GM18517 (cell line): ENCODE results near the gene ASPSCR1.

Source experiments
- ATAC-seq: cut with Tn5 transposase; IDR thresholded peaks from one replicate; pipeline ENCODE4 v1.9.1; 2021; ENCODE audit warnings: mild to moderate bottlenecking, moderate library complexity; ENCODE audit not compliant: unreplicated experiment

ASPSCR1 gene, protein sequence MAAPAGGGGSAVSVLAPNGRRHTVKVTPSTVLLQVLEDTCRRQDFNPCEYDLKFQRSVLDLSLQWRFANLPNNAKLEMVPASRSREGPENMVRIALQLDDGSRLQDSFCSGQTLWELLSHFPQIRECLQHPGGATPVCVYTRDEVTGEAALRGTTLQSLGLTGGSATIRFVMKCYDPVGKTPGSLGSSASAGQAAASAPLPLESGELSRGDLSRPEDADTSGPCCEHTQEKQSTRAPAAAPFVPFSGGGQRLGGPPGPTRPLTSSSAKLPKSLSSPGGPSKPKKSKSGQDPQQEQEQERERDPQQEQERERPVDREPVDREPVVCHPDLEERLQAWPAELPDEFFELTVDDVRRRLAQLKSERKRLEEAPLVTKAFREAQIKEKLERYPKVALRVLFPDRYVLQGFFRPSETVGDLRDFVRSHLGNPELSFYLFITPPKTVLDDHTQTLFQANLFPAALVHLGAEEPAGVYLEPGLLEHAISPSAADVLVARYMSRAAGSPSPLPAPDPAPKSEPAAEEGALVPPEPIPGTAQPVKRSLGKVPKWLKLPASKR

DNA sequence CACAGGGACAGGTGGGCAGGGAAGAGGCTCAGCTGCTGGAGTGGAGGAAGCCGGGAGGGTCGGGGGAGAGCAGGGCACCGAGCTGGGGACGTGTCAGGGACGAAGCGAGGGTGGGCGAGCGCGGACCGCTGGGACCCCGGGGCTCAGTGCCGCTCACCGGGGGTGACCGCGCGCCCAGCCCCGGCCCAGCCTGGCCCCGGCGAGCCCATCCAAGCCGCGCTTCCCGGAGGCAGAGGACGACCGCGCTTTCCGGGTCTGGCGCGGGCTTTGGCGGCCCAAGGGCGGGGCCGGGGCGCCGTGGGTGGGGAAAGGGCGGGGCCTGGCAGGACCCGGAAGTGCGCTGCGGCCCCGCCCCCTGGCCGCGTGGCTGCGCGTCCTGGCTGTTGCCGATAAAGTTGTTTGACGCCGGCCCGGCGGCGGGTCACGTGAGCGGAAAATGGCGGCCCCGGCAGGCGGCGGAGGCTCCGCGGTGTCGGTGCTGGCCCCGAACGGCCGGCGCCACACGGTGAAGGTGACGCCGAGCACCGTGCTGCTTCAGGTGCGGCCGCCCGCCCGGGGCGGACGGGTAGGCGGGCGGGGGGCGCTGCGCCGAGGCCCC is at the start of gene ASPSCR1:
Gene ASPSCR1 (plus strand): TSS at position 419 of the 598 bp plus-strand sequence. CDS start 18 bp downstream, at position 437.
- ATAC-seq, result peak; percentile 72

DNA sequence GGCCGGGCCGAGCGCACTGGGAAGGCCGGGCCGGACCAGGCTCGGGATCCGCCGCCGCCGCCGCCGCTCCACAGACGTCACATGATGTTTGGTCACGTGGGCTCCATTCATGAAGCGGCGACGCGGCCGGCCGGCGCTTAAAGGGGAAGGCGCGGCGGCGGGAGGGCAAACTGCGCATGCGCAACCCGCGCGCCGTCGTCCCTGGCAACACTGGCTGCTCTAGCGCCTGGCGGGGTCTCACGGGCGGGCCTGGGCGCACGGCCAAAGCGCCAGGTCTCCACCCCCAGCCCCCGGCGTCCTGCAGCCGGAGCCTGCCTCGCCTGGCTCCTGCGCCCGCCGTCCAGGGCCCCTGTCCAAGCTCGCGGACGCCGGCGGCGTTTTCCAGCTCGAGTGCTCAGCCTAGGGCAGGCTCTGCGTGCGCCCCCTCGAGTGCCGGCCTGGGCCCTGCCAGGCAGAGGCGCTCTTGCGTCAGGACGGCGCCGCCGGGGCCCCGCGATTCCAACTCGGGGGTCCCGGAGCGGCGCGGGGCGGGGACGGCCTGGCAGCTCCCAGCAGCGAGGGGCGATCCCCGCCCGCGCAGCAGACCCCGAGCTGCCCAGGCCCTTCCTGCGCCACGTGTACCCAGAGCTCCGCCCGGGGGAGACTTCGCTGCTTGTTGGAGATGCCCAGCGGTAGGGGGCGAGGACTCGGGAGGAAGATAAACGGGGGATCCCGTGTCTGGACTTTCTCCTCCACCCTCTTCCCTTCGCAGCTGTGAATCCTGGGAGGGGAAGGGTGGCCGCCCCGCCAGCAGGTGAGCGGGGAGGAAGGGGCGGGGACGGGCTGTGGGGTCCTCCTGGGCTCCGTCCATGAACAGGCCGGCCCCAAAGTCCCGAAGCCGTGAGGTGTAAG is 49.5 kb upstream of the ASPSCR1 start, which contains the start of gene MAFG:
Gene MAFG (minus strand): TSS at position 83 of the 891 bp plus-strand sequence. CDS start 4,550 bp downstream, outside the sequence.
- peak; percentile 69 for ATAC-seq

DNA sequence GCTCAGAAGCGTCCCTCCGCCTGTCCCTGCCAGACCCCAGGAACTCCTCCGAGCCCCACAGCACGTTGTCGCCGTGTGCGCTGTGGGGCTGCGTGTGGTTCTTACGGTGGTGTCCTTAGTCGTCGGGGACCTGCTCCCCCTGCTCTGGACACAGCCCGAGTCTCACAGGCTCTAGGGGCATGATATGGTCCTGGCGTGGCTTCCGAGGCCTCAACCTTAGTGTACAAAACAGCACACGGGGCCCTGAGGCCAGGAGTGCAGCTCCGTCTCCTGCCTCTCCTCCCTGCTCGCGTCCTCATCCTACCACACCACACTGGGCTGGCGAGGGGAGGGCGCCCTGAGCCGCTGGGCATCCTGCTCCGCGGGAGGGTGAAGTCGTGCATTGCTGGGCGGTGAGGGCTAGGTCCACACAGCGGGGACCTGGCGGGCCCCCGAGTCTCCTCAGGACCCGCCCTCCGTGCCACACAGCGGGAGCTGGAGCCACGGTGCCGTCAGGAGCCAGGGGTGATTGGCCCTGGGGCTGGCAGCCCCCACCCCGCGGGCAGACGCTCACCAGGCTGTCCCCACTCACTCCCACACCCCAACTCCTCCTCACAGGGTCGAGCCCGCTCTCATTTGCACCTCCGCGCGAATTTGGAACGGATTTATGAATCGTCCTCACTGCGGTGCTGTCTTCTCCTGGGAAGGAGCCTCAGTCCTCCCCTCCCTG is 48.7 kb upstream of the ASPSCR1 start:
- ATAC-seq, result no peak

DNA sequence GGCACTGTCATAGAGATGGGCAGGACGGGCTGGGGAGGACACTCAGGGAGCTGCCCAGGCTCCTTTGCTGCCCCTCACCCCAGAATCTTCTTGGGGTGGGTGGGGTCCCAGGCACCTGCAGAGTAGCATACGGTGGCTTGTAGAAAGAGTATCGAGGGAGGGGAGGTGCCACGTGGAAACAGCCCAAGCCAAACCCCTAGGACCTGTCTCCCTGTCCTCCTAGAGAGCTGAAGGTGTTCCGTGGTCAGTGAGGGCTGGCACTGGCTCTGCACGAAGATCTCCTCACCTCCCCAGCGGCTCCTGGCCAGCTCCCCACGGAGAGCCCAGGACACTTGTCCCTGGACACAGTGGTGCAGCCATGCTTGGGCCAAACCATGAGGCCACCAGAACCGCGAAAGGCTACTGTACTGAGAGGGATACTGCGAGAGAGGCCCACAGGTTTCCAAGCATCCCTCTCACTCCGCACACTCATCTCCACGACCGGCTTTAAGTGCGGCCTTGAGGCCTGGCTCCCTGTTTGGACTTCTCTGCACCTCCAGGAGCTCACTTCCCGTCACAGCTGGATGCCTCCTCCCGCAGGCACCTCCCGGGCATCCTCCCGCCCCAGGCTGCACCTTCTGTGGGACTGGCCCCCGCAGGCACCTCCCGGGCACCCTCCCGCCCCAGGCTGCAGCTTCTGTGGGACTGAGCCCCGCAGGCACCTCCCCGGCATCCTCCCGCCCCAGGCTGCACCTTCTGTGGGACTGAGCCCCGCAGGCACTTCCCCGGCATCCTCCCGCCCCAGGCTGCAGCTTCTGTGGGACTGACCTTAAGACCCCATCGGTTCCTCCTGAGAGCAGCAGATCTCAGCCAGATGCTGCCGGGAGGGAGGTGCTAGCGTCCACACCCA is 47.9 kb upstream of the ASPSCR1 start:
- ATAC-seq, result no peak

DNA sequence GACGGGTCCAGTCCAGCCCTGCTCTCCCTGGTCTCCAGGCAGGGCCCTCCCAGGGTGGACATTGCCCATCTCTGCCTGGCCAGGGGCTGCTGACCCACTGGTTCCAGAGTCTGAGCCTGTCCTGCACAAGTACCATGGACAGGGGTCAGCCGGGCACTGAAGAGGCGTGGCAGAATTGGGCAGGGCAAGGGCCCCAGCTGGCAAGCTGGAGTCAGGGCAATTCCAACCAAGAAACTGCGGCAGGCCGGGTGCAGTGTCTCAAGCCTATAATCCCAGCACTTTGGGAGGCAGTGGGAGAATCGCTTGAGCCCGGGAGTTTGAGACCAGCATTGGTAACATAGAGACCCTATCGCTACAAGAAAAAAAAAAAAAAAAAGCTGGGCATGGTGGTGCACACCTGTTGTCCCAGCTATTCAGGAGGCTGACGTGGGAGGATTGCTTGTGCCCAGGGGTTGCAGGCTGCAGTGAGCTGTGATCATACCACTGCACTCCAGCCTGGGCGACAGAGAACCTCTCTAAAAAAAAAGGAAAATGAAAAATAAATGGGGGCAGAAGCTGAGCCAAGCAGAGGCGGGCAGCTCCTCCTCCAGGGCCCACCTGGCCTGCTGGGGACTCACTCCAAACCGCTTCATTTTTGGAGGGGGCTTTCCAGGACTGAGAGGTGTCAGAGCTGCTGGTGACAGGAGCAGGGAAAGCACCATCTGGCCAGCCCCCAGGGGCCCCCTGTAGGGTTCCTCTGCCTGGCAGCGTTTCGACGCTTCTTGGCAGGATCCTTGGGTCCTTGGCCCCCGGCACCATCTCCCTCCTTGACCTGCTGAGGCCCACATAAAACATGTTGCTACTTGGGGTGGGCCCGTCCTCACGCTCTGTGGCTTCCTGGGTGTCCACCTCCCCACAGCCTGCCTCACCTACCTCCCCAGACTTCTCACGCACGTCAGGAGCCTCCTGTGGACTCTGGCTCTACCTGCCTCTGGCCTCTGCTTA is 47.0 kb upstream of the ASPSCR1 start:
- no peak for ATAC-seq

DNA sequence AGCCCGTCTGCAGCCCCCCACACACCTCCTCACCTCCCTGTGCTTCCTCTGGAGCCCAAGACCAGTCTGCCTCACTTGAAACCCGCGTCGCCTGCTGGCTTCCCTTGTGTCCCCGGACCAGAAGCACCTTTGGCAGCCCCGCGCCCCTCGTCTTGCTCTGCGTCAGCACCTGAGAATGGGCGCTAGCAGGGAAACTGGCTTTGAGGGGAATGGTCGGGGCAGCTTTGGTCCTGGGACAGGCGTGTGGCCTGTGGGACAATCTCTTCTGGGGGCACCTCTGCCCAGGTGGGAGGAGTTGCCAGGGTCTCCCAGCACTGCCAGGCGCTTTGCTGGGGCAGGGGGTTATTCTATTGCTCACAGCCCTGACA is 46.3 kb upstream of the ASPSCR1 start:
- no peak for ATAC-seq

DNA sequence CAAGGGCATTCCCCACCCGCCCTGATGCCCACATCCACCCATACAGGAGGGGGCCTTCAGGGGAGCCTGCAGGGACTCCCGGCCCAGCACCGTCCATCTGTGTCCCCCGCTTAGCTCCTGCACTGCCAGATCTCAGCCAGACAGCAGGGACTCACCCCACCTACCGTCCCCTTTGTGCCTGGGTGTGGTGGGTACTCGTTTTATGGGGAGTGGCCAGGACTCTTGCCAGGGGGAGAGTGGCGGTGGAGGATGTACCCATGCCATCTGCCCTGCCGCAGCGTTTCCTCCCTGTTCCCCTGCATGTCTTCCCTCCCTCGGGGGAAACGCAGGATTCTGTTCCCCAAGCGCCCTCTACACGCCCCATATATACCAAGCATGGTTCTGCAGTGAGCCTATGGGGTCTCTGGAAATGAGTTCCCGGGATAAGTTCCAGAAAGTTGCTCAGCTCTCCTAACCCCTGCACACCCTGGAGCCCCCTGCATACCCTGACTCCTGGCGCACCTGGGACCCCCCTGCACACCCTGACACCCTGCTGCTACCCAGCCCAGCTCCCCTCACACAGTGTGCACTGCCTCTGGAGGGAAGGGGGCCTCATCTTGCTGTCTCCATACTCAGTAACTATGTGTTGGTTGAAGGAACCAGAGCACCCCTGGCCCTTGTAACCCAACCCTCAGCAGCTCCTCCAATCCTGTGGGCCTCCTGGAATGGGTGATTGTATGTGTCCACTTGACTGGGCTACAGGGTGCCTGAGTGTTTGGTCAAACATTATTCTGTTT is 45.7 kb upstream of the ASPSCR1 start:
- no peak for ATAC-seq

DNA sequence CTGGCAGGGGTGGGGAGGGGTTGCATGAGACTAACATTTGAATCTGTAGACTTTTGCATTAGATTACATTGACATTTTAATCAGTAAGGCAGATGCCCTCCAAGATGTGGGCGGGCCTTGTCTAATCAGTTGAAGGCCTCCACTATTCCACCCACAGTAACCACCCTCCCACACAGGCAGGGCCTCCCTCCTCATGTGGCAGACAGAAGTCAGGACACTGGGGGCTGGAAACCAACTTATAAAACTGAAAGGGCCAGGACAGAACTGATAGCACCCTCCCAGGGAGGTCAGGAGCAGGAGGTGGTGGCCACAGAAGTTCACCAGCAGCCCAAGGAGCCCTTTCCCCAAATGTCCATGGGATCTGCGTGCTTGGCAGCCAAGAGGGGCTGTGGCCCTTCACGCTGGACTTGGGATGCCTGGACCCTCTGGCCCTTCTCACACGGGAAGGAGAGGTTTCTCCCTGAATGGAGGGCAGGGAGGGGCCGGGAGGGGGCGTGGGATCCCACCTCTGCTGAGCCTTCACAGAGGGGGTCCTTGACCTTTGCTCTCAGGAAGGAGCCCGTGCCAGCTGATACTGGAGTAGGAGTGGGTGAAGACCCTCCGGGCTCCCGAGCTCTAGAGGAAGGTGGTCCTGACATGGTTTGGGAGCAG is 45.0 kb upstream of the ASPSCR1 start:
- ATAC-seq, result no peak

DNA sequence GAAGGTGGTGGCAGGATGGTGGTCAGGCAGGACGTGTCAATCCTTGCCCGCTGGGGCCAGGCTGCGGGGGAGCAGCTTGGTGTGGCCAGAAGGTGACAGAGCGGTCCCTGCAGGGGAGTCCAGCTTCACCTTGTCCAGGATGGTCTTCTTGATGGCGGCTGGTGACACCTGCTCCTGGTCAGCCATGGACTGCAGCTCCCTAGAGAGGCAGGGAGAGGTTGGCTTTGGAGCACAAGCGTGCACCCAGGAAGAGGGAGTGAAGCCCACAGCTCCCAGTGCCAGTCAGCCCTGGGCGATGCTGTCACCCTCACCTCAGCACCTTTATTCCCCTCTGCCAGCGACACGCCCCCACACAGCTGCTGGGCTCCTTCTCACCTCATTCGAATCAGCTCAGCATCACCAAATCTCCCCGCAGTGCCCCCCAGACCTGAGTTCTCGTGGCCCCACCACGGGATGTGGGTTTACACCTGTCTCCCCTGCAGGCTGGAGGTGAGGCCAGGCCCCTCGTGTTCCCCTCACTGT is 44.2 kb upstream of the ASPSCR1 start:
- no peak for ATAC-seq

DNA sequence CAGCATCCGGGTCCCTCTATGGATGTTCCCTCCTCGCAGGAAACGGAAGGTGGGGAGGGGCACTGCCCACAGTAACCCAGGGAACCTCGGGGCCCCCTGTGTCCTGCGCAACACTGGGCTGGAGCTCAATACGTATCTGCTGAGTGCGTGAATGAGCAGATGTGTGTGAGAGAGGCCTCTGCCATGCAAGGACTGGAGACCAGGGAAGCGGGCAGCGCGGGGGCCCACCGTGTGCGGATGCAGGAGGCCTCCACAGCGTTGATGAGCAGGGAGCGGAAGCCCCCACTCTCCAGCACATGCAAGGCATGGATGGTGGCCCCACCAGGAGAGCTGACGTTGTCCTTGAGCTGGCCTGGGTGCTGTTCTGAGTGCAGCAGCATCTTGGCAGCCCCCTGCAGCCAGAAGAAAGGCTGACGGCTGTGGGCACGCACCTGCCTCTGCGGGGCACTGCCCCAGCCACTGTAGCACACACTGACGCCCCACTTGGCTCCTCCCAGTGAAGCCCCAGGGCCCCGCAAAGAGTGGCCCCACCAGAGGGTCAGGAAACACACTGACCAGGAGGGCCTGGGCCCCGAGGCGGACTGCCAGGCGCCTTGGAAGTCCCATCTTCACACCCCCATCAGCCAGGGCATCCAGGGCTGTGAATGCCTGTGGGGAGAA is 43.2 kb upstream of the ASPSCR1 start:
- ATAC-seq, result no peak

DNA sequence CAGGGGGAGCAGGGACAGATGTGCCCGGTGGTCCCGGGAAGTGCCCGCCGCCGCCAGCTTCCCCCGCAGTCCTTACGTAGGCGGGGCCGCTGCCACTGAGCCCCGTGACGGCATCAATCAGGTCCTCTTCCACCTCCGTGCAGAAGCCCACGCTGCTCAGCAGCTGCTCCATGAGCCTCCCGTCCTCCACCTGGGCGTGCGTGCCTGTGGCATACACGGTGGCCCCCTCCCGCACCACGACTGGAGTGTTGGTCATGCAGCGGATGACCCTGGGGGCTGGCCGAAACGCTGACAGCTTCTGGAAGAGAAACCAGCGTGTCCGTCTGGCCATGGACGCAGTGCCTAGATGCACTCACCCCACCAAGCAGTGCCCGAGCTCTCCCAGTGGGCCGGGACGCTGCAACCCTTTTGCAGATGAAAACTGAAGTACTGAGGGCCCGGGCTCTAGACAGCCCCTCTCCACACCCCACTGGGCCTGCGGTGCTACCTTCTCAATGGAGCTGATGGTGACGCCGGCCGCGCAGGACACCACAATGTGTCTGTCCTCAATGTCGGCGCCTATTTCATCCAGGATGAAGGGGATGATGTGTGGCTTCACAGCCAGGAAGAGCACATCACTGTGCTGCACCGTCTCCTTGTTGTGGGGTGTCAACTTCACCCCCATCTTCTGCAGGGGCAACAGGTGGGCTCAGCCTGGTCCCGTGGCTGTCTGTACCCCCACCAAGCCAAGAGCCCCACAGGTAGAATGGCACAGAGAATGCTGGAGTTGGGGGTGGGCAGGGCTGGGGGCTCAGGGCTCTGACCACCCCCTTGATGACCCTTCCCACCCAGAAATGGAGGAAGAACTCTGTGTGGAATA is 42.4 kb upstream of the ASPSCR1 start:
- no peak for ATAC-seq

DNA sequence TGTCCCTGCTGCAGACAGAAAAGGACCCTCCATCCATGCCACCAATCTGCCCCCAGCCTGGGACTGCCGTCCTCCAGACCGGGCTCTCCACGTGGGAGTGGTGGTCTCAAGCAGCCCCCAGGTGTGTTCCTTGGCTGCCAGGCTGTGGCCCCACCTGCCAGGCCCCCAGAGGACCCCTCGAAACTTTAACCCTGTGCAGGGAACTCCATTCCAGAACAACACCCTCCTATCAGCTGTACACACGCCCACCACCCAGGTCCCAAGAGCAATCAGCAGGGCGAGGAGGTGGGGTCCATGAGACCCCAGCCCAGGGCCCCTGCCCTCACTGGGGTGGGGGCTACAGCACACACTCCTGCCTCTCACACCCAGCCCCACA is 41.7 kb upstream of the ASPSCR1 start:
- no peak for ATAC-seq

DNA sequence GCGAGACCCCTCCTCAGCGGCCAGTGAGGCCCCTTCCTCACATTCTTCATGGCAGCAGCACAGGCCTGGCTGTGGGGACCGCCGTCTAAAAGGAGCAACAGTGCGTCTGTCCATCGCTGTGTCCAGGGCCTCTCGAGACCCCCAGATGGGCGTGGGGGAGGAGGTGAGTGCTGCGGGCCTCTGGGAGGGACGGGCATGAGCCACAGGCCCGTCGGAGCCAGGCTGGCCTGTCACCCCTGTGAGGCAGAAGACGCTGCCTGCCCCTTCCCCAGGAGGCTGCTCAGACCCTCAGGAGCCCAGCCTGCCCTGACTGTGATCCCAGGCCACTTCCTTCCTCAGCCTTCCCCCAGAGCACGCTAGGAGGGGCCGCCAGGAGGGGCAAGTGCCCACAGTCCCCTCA is 38.2 kb upstream of the ASPSCR1 start:
- ATAC-seq, result no peak

DNA sequence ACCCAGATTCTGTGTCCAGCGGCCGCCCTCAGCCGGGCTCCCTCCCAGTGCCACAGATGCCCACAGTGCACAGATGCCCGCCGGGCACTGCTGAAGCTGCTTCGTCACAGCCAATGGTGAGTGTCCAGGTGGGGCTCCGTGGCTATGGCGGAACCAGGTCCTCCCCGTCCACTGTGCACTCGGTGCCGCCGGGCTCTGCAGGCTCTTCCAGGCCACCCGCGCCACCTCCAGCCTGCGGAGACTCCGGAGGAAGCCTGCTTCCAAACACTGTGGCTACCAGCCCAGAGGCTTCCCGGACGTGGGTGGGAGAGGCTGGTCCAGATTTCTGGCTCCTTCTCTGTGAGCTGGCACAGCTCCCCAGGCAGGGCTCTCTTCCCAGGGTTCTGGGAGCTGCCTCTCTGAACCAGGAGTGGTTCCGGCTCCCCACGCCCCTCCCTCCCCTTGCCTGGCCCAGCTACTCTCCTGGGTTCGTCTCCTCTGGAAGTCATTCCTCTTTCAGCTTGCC is 37.5 kb upstream of the ASPSCR1 start:
- ATAC-seq, result no peak
